Measurements from ENCODE around the gene TRERF1.
"Not testable (repeated sequence)": the region's sequence is repeated elsewhere in the genome, so short reads cannot be mapped to it uniquely, and the experiment has no call there.

The TRERF1 gene

DNA sequence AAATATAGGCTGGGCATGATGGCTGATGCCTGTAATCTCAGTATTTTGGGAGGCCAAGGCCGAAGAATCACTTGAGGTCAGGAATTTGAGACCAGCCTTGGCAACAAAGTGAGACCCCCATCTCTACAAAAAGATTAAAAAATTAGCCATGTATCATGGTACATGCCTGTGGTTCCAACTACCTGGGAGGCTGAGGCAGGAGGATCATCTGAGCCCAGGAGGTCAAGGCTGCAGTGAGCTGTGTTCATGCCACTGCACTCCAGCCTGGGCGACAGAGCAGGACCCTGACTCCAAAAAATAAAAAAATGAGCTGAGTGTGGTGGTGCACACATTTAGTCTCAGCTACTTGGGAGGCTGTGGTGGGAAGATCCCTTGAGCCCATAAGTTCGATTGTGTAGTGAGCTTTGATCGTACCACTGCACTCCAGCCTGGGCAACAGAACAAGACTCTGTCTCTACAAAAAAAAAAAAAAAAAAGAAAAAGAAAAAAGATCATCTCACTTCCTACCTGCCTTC, 246.9 kb downstream of the TRERF1 start:
- in situ Hi-C loops (cut with MboI; ENCODE audit: low pct_unique_long_range_greater_than_20kb, low sequenced_read_pairs, unreplicated experiment): no loop called here
- TF ChIP-seq, protein P1, sequence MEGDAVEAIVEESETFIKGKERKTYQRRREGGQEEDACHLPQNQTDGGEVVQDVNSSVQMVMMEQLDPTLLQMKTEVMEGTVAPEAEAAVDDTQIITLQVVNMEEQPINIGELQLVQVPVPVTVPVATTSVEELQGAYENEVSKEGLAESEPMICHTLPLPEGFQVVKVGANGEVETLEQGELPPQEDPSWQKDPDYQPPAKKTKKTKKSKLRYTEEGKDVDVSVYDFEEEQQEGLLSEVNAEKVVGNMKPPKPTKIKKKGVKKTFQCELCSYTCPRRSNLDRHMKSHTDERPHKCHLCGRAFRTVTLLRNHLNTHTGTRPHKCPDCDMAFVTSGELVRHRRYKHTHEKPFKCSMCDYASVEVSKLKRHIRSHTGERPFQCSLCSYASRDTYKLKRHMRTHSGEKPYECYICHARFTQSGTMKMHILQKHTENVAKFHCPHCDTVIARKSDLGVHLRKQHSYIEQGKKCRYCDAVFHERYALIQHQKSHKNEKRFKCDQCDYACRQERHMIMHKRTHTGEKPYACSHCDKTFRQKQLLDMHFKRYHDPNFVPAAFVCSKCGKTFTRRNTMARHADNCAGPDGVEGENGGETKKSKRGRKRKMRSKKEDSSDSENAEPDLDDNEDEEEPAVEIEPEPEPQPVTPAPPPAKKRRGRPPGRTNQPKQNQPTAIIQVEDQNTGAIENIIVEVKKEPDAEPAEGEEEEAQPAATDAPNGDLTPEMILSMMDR (IDR thresholded peaks at IDR 0.05; ENCODE audit: extremely low read depth, insufficient read depth, missing control alignments): no peak
- DNase-seq (ENCODE audit: low spot score): no peak

DNA sequence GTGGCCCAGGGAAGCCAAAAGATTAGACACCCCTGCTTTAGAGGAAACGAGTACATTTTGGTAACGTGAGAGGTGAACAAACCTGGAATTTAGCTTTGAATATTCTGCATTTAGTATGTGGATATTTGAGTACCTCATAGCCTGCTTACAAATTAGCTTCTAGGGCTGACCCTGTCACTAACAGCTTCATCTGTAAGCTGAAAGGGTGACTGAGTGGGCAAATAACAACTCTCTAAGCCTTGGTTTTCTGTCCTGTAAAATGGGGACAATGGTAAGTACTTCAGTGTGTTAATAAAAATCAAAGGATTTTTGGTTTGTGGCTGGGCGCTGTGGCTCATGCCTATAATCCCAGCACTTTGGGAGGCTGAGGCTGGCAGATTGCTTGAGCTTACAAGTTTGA, 248.5 kb downstream of the TRERF1 start:
- in situ Hi-C loops (cut with MboI; ENCODE audit: low pct_unique_long_range_greater_than_20kb, low sequenced_read_pairs, unreplicated experiment): no loop called here
- DNase-seq (ENCODE audit: low spot score): no peak
- TF ChIP-seq, protein P1 (IDR thresholded peaks at IDR 0.05; ENCODE audit: extremely low read depth, insufficient read depth, missing control alignments): no peak

DNA sequence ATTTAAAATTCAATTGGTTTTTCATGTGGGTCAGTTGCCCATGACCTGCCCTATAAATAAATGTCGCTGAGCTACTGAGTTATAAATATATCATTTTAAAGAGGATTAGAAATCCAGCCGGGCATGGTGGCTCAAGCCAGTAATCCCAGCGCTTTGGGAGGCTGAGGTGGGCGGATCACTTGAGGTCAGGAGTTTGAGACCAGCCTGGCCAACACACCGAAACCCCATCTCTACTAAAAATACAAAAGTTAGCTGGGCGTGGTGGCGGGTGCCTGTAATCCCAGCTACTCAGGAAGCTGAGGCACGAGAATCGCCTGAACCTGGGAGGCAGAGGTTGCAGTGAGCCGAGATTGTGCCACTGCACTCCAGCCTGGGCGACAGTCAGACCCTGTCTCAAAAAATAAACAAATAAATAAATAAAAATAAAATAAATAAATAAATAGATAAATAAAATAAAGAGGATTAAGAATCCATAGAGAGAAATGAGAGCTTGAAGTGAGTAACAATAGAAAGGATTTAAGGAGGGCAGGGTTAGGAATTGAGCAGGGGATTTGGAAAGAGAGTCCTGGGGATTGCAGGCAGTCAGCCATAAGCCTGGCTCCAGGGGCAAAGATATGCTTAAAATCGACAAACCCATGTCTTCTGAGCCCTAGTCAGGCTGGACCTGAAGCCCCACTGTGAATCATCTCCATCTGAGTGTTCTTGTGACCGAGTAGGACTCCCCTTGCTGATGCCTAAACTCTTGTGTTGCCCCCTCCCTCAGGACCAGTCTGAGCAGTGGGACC, 249.4 kb downstream of the TRERF1 start:
- DNase-seq (ENCODE audit: low spot score); in situ Hi-C loops (cut with MboI; ENCODE audit: low pct_unique_long_range_greater_than_20kb, low sequenced_read_pairs, unreplicated experiment): not testable (repeated sequence)

DNA sequence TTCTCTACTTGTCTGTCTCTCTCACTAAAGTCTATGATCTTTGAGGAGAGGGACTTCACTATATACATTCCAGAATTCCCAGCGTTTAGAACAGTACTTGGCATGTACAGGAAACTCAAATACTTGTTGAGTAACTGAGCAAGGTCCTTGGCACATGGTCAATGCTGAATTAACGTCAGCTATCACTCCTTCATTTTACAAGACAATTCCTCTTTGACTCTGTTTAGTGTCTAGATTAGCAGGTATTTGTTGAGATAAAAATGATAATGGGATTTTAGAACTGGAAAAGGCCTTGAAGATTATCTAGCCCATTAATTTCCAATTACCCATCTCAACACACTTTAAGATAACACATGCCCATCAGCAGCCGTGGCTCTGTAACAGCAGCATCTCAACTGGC, 250.3 kb downstream of the TRERF1 start:
- in situ Hi-C loops (cut with MboI; ENCODE audit: low pct_unique_long_range_greater_than_20kb, low sequenced_read_pairs, unreplicated experiment): no loop called here
- no peak for DNase-seq (ENCODE audit: low spot score)
- TF ChIP-seq, protein P1 (IDR thresholded peaks at IDR 0.05; ENCODE audit: extremely low read depth, insufficient read depth, missing control alignments): no peak

DNA sequence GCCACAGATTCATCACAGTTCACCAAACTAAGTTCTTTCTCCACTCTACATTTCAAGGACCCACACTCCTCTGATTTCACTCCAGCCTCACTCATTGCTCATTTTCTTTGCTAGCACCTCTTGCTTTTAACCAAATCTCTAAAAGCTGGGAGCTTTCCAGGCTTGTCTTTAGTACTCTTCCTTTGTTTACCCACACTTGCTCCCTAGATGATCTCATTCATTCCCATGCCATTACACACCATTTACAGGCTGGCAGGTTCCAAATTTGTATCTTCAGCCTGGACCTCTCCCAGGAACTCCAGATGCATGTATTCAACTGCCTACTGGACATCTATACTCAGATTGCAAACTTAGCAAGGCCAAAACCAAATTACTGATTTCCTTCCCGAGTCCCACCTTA, 251.7 kb downstream of the TRERF1 start:
- in situ Hi-C loops (cut with MboI; ENCODE audit: low pct_unique_long_range_greater_than_20kb, low sequenced_read_pairs, unreplicated experiment): no loop called here
- DNase-seq (ENCODE audit: low spot score): no peak
- TF ChIP-seq, protein P1 (IDR thresholded peaks at IDR 0.05; ENCODE audit: extremely low read depth, insufficient read depth, missing control alignments): no peak

DNA sequence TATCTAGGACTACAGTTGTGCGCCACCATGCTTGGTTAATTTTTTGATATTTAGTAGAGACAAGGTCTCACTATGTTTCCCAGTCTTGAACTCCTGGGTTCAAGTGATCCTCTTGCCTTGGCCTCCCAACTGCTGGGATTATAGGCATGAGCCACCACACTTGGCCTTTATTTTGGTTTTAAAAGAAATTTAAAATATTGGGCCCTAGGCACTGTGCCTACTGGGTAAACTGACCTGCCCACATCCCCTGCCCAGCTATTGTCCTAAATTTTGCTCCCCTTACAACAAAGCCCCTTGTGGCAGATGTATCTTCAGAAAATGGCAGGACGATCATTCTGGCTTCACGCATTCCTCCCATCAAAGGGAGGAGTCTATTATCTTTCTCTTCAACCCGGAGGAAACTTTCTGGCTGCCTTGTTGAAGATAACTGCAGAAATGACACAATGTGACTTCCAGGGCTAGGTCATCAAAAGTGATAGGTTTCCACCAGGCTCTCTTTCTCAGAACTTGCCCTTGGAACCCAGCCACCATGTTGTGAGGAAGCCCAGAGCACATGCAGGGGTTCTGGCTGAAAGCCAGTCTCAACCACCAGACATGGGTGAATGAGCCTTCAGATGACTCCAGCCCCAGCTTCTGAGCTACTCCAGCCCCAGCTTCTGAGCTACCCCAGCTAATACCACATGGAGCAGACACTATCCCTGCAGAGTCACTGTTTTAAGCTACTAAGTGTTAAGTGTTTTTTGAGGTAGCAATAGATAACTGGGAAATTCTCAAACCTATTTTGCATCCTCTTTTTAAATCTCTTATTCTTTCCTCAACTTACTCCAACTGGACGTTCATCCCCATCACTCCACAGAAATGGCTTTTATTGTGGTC, 252.4 kb downstream of the TRERF1 start:
- in situ Hi-C loops (cut with MboI; ENCODE audit: low pct_unique_long_range_greater_than_20kb, low sequenced_read_pairs, unreplicated experiment): no loop called here
- TF ChIP-seq, protein P1 (IDR thresholded peaks at IDR 0.05; ENCODE audit: extremely low read depth, insufficient read depth, missing control alignments): no peak
- DNase-seq (ENCODE audit: low spot score): no peak

Data from GM13977 (cell line).